GM19025 (cell line): ENCODE data around the gene ERFL.

ENCODE experiments used
- ATAC-seq: cut with Tn5 transposase; IDR thresholded peaks from one replicate; pipeline ENCODE4 v1.9.1; 2021; ENCODE audit warnings: mild to moderate bottlenecking, low read depth, moderate library complexity; ENCODE audit not compliant: unreplicated experiment

The ERFL gene

GRCh38 chr19:41928754-41929535 is 696 bp upstream of the ERFL start:
- no peak for ATAC-seq

GRCh38 chr19:41927497-41928192 is 604 bp downstream of the ERFL start:
- ATAC-seq, result no peak

GRCh38 chr19:41926763-41927496 is 1.3 kb downstream of the ERFL start:
- ATAC-seq, result no peak

GRCh38 chr19:41926028-41926762 is 2.1 kb downstream of the ERFL start:
- no peak for ATAC-seq

GRCh38 chr19:41925208-41926003 is 2.8 kb downstream of the ERFL start:
- ATAC-seq, result no peak

- ATAC-seq, result no peak
Observed at GRCh38 chr19:41924151-41925145, 3.8 kb downstream of the ERFL start.

- ATAC-seq, result no peak
Observed at GRCh38 chr19:41923045-41923788, 5.0 kb downstream of the ERFL start.

- ATAC-seq, result no peak
Observed at GRCh38 chr19:41922585-41922984, 5.7 kb downstream of the ERFL start.

GRCh38 chr19:41921577-41922576 is 6.4 kb downstream of the ERFL start:
- no peak for ATAC-seq

- ATAC-seq, result no peak
Observed at GRCh38 chr19:41920882-41921576, 7.2 kb downstream of the ERFL start.

GRCh38 chr19:41919948-41920712 is 8.1 kb downstream of the ERFL start:
- no peak for ATAC-seq

GRCh38 chr19:41918653-41919244 is 9.5 kb downstream of the ERFL start:
- ATAC-seq, result no peak

GRCh38 chr19:41918095-41918494 is 10.2 kb downstream of the ERFL start:
- no peak for ATAC-seq

GRCh38 chr19:41917676-41918075 is 10.6 kb downstream of the ERFL start:
- ATAC-seq, result no peak

- no peak for ATAC-seq
Observed at GRCh38 chr19:41915776-41916414, 12.4 kb downstream of the ERFL start.
